Gastroesophageal sphincter (tissue), 3 donors: Measurements from ENCODE around the gene HOXB7.

Source experiments
- CTCF ChIP-seq, 4 experiments: fragments of 200-600 bp in 2 of 4; fragments of 450-650 bp in 2 of 4; sonication (generic) in 1 of 4; IDR thresholded peaks; one replicate each; pipeline ENCODE4 v1.5.1; 2017 to 2019; ENCODE audit warnings: antibody characterized with exemption in 4 of 4, mild to moderate bottlenecking in 2 of 4, moderate library complexity in 2 of 4
- EP300 ChIP-seq: sonication (generic); formaldehyde crosslinking; IDR thresholded peaks from one replicate; pipeline ENCODE4 v1.6.1; 2017; ENCODE audit warnings: antibody characterized with exemption, mild to moderate bottlenecking
- POLR2AphosphoS5 ChIP-seq: sonication (generic); formaldehyde crosslinking; IDR thresholded peaks from one replicate; pipeline ENCODE4 v1.6.1; 2017; ENCODE audit warnings: antibody characterized with exemption

GRCh38 chr17:48642059-48642842 lies 31.4 kb upstream of the HOXB7 start:
- TF ChIP-seq CTCF (IDR thresholded peaks at IDR 0.05) (no peak), EP300 (no peak), POLR2AphosphoS5 (no peak)
